EH (cell line): ENCODE results near the gene PHKA2.
A peak's percentile ranks its signal among the peaks of the same experiment; 100 is the strongest.

Experiments
- DNase-seq: peaks from one replicate; pipeline ENCODE4 v3.0.0-alpha.2; 2015; ENCODE audit warnings: low read depth

Gene PHKA2

DNA sequence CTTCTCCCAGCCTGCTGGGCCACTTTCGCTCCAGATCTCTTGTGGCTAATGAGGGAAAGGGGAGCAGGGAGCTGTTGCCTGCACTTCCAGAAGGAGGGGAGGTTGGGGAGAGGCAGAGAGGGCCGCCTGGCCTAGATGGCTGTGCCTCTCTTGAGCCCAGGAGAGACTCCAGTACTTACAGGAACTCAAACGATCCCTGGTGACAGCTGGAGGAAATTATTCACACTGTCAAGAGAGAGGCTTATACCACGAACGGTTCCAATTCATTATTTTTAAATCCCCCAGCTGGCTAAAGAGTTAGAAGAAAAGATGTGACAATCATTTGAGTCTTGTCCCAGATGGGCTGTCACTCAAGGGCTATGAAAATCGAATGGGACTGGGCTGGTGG, 96.1 kb downstream of the PHKA2 start:
- no peak for DNase-seq

DNA sequence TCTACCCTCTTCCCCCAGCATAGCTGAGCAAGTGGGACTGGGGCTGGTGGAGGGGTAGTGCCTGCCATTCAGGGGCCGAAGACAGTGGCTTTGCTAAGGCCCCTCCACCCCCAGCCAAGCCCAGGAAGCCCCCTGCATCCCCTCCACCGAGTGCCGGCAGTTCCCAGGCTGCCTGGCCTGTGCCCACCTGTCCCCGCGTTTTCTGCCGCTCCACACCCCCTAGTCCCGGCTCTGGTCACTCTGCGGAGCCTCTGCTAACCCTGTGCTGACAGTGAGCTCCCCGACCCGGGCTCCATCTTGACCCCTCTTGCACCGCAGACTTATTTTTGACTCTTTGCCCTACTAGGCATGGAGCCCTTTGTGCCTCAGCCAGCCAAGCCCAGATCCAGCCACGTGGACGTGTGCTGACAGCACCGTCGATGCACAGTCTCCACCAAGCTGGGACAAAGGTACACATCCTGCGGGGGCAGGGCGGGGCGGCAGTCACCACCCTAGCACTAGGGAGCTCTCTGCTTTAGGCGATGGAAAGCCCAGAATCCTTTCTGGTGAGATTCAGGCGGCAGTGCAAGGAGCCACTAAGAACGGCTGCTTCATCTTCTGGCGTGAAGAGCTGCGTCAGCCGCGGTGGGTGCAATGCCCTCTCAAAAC, 96.6 kb downstream of the PHKA2 start:
- no peak for DNase-seq

- peak; percentile 67 for DNase-seq
Measured at GRCh38 chrX:18886344-18887161, 97.4 kb downstream of the PHKA2 start.

- no peak for DNase-seq
Measured at GRCh38 chrX:18886005-18886343, 97.9 kb downstream of the PHKA2 start.

DNA sequence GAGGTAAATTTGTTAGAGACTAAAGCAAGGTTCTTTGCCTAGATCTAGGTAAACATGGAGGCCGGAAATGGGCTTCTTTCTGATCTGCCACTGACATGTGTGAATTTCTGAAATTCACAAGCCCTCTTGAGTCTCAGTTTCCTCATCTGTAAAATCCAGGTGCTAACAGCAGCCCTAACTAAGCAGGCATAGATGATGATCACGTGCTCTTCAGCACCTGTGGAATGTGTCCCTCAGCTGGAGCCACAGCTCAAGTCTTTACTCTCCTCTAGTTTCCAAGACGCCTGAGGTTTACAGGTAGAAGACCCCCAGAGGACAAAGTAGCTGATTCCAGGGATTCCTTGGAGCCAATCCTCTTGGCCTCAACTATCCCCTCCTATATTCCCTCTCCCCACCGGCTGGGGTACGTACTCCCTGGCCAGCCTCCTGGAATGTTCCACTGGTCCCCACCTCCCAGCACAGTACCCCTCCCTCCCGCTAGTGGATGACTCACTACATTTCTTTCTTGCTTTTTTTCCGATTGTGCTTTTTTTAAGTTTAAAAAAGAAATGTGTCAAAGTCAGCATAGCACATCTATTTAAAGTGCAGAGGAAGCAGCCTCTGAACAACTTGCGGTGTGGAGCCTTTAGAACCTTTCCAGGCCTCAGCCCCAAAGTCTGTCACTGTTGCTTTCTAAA, 98.4 kb downstream of the PHKA2 start:
- peak; percentile 39 for DNase-seq

DNA sequence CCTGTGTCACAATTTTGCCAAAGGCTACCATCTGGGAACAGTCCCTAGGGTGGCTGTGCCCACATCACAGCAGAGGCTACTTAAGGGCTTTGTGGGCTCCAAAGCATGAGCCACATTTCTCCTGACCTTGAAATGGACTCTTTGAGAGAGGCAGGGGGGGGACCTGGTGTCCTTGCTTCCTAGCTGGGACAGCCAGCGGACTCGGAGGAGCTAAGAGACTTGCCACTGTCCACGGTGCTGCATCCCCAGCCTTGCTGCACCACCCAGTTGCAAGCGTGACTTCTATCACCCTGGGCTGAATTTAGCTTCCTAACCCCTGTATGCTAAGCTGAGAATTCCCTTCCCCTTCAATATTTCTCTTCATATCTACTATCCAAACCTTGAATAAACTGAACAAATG, 99.0 kb downstream of the PHKA2 start:
- DNase-seq = peak; percentile 24

- DNase-seq = no peak
Measured at GRCh38 chrX:18883961-18884765, 99.8 kb downstream of the PHKA2 start.

DNA sequence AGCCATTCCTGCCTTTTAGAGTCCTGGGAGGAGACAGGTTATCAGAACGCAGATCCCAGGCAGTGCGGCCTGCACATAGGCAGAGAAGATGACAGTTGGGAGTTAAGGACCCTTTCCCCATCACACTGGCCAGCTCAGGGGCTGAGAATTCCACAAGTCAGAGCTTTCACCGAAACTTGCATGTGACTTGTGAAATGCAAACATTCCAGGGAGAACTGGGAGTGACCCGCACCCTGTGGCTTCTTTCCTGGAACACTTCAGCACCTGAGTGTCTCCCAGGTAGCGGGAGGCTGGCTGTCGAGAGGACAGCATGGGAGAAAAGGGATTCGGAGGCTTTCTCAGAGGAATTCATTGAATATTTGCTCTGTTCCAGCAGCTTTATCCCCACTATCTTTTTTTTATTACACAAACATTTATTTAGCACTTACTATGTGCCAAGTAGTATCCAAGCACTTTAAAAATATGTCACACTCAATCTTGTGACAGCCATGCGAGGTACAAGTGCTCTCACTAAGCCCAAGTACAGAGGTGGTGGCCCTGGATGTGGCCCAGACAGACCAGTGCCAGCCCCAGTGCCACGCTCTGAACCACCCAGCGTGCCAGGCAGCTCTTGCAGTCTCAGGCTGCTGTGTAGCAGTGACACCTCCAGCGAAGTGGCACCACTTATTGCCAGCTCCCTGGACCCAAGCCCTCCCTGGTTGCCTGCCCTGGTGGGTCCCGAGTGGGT, 100.5 kb downstream of the PHKA2 start:
- DNase-seq = no peak

GRCh38 chrX:18879144-18879543, 104.8 kb downstream of the PHKA2 start:
- no peak for DNase-seq

GRCh38 chrX:18877469-18877868, 106.4 kb downstream of the PHKA2 start:
- no peak for DNase-seq

DNA sequence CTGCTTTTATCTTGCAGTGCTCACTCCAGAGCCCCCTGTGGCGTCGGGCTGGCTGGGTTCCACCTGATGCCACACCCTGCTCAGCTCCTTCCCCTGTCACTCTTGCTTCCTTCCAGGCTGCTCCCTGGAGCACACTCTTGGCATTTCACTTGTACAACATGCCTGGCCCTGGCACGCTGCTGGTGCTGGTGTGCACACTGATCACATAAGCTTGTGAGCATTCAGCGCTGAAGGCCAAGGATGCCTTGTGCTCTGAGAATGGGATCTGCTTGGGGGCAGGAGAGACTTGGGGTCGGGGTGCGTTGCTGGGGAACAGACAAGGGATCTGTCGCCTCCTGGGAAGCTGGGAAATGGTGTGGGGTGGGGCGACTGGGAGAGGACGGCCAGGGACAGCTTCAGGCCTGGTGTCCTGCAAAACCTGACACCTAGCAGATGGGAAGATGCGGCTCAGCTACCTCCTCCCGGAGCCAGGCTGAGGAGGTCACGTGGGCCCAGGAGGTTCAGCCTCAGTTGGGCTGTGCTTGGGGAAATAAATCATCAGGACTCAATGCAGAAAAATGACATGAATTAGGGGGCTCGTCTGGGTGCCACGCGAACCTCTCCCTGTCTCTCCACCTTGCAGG, 108.5 kb downstream of the PHKA2 start:
- DNase-seq = no peak

- no peak for DNase-seq
Measured at GRCh38 chrX:18874560-18875255, 109.2 kb downstream of the PHKA2 start.

DNA sequence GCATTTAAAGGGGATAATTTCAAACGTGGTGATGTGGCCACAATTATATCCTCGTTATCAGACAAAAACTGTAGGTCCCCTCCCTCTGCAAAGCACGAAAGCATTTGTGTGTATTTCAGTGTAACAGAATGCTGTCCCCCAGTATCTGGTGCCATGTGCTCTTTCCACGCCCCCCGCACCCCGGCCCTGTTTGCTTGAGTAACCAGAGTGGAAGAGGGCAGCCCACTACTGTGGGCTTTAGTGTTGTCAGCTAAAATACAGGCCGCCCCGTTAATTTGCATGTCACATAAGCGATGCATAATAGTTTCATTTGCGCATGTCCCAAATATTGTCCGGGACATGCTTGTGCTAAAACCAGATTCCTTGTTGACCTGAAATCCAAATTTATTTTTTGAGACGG, 110.1 kb downstream of the PHKA2 start:
- DNase-seq = no peak

DNA sequence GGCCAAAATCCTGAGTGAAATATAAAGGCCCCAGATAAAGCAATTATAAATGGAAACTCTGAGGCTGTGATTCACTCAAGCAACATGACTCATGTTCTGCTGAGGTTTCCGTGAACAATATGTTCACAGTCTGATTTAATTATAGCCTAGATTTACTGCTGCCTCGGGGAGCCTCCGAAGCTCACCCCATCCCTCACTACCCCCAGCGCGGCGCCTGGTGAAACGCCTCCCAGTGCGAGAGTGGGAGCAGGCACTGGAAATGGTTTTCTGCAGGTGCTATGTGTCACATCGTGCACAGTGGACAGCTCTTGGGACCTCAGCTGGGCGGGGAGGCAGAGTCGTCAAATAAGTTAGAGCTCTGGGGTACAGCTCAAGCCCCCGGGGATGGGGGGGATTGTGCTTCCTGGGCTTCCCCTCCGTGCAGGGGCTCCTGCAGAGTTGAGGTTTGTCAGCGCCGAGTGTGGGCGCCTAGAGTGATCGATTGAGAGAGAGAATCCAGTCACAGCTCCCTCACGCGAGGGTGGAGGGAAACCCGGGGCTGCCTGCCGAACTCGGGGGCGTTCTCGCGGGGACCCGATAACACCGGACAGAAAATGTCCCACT, 110.6 kb downstream of the PHKA2 start:
- DNase-seq = peak; percentile 79

DNA sequence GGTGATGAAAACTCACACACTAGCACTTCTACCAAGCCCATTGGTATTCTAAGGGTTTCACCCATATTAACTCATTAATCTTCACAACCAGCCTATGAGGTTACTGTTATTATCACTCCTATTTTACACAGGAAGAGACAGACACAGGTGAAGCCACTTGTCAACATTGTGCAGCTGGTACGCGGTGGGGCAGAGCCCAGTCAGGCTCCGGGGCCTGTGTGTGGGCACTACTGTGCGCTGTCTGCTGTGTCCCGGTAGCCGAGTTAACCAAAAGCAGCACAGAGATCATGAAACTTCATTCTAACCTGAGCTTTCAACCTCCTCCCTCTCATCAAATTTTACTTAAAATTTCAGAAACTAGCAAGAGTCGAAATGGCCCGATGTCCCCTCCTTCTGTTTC, 111.3 kb downstream of the PHKA2 start:
- no peak for DNase-seq

DNA sequence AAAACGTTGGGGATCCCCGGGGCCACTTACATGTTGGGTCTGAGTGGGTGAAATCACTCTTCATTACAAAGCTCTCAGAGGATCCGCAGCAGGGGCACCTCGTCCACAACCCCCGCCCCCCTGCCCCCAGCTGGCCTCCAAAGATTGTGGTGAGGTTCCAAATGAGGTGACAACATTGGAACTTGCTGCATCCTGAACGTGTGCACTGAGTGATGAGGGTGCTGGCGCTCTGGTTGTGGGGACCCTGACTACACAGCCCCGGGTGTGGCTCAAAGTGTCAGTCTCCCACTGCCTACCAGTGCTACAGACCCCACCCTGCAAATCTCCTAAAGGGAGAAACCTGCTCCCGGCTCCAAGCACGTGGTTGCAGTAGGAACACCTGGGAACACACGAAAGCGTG, 111.9 kb downstream of the PHKA2 start:
- no peak for DNase-seq

DNA sequence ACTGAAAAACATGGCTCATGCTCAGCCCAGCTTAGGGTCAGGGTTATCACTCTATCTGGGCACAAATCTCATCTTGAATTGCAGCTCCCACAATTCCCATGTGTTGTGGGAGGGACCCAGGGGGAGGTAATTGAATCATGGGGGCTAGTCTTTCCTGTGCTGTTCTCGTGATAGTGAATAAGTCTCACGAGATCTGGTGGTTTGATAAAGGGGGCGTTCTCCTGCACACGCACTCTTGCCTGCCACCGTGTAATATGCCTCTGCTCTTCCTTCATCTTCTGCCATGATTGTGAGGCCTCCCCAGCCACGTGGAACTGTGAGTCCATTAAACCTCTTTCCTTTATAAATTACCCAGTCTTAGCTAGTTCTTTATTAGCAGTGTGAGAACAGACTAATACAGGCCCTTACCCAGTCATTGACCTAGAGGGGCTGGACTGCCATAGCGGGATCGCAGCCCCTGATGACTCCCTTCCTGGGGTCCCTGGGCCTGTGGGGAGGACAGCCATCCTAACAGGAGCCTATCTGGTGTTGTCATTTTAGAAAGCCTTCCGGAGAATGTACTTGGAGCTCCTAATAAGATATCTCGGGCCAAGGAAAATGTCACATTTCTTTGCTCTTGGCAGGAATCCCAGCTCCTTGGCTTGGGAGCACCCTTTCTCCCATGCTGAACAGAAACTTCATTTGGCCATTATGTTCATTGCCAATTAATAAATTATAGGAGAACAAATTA, 112.6 kb downstream of the PHKA2 start:
- DNase-seq = peak; percentile 41

DNA sequence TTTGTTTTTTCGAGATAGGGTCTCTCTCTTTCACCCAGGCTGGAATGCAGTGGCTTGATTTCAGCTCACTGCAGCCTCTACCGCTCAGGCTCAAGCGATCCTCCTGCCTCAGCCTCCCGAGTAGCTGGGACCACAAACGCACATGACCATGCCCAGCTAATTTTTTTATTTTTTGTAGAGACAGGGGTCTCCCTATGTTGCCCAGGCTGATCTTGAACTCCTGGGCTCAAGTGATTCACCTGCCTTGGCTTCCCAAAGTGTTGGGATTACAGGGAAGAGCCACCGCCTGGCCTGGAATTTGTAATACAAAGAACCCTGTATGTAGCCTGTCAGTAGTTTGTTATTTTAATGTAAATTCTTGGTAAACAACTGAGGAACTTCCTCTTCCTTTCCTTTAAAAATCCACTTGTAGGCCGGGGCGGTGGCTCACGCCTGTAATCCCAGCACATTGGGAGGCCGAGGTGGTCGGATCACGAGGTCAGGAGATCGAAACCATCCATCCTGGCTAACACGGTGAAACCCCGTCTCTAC, 119.5 kb downstream of the PHKA2 start:
- no peak for DNase-seq

DNA sequence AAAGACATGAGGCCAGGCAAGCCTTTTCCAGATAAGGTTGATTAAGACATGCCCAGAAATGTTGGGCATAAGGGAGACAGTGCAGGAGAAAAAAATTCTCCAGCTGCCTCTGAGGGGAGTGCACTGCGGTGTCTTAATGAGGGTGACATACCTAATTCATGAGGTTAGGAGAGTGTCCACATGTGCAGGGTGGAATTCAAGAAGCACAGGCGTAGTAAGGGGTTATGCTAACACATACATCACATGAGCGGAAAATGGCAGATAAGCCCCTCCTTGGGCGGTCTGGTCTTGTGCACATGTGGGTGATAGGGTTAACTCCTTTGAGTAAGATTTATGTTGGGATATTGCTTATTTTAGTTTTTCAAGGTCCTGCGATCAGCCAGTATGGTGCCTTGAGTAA, 122.4 kb downstream of the PHKA2 start:
- DNase-seq = no peak
